Esophagus muscularis mucosa (tissue), 3 donors: Measurements from ENCODE around the gene TMEM115.

Experiments
- POLR2A ChIP-seq: fragments of 450-650 bp; IDR thresholded peaks from one replicate; pipeline ENCODE4 v1.6.1; 2017; ENCODE audit warnings: antibody characterized with exemption, moderate library complexity, mild to moderate bottlenecking, low read depth
- POLR2AphosphoS5 ChIP-seq, 2 donors: sonication (generic); formaldehyde crosslinking; IDR thresholded peaks; one replicate each; pipeline ENCODE4 v1.6.1; 2017; ENCODE audit warnings: antibody characterized with exemption in 2 of 2
- TF ChIP-seq, protein P1 (sequence below), 3 experiments: fragments of 200-600 bp in 2 of 3; fragments of 450-650 bp in 1 of 3; sonication (generic) in 2 of 3; IDR thresholded peaks; one replicate each; pipeline ENCODE4 v1.5.1; 2017 to 2019; ENCODE audit warnings: antibody characterized with exemption in 3 of 3, mild to moderate bottlenecking in 2 of 3, moderate library complexity in 1 of 3

GRCh38 chr3:50336452-50337174, 22.7 kb downstream of the TMEM115 start:
- TF ChIP-seq, protein P1, sequence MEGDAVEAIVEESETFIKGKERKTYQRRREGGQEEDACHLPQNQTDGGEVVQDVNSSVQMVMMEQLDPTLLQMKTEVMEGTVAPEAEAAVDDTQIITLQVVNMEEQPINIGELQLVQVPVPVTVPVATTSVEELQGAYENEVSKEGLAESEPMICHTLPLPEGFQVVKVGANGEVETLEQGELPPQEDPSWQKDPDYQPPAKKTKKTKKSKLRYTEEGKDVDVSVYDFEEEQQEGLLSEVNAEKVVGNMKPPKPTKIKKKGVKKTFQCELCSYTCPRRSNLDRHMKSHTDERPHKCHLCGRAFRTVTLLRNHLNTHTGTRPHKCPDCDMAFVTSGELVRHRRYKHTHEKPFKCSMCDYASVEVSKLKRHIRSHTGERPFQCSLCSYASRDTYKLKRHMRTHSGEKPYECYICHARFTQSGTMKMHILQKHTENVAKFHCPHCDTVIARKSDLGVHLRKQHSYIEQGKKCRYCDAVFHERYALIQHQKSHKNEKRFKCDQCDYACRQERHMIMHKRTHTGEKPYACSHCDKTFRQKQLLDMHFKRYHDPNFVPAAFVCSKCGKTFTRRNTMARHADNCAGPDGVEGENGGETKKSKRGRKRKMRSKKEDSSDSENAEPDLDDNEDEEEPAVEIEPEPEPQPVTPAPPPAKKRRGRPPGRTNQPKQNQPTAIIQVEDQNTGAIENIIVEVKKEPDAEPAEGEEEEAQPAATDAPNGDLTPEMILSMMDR (IDR thresholded peaks at IDR 0.05), result no peak
- TF ChIP-seq POLR2A (no peak), POLR2AphosphoS5 (IDR thresholded peaks at IDR 0.05) (no peak)
